NCI-H446 (cell line): Measurements from ENCODE around the gene CRIP2.

Experiments used
- DNase-seq, 2 experiments: peaks; one replicate each; lab custom pipeline; 2025; lab: John Stamatoyannopoulos, UW

The CRIP2 gene

DNA sequence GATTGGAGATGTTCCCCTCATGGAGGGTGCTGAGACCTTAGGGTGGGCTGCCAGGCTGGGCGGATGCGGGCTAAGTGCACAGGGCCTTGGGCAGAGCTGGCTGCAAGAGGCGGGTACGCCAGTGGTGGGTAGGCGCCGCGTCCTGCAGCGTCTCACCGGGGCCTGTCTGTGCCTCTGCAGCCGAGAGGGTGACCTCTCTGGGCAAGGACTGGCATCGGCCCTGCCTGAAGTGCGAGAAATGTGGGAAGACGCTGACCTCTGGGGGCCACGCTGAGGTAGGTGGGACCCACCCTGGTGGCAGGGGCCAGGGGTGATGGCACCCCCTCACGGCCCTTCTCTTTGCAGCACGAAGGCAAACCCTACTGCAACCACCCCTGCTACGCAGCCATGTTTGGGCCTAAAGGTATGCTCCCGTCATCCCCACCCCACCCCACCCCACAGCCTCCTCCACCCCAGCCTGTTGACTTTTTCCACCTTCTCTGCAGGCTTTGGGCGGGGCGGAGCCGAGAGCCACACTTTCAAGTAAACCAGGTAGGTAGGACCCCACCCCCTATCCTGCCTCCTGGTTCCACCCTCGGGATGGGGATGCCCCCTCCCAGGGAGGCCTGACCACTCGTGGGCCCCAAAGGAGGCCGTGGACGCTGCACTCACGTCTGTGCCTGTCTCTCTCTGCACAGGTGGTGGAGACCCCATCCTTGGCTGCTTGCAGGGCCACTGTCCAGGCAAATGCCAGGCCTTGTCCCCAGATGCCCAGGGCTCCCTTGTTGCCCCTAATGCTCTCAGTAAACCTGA lies 13.6 kb downstream of the CRIP2 start:
- DNase-seq = no peak

DNA sequence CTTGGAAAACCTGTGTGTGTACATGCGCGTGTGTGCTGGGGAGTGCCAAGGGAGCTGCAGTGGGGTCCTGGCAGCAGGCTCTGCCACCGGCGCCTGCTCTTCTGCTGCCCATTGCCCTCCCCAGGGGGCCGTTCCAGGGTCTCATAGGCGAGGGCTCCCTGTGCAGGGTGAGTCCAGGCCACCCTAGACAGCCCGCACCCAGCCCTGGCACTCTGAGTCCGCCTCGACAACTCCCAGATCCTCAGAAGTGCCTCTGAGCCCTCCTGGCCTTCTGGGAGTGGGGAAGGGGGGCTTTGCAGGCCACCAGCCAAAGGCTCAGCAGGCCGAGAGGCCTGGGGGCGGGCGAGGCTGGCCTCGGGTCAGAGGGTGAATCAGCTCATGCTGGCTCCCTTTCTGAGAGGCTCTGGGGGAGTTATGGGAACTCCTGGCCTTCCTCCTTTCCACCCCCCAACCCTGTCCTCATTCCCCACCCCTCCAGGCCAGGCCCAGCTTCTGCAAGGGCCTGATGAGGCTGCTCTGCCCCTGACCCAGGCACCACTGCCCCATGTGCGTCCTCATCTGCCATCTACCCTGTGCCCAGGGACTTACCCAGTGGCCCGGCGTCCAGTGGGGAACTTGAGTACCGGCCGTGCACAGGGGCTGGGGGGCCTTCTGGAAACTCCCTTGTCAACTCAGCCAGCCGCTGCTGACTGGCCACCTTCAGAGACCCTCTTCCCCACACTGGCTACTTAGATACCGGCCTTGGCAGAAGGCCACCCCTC lies 14.3 kb downstream of the CRIP2 start:
- DNase-seq = no peak

DNA sequence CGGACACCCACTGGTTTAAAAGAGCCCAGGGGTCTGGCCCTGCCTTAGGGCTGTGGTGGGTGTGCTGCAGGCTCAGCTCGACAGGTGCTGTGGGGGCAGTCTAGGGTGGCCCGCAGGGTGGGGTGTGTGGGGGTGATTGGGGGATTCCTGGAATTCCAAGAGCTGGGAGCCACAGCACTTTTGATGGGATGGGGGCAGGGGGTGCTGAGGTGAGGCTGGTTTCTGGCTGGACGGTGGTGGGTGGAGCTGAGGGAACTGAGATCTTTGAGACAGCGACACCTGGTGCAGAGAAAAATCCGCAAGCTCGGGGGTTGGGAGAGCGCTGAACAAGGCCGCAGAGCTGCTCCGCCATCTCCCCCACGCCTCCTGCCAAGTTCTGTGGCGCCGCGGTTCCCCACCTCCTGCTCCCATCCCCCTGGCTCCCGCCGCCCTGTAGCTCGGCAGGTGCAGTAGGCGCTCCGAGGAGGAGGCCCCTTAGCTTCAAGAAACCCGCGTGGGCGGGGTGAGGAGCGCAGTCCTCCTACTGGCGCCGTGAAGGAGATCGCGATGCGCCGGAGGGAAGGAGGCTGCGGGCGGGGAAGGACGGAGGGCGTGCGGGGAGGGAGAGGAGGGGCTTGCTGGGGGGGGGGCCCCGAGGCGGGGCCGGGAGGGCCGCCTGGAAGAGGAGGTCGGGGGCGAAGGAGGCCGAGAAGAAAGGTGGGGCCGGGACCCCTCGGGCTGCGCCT lies 15.1 kb downstream of the CRIP2 start:
- DNase-seq = peak; percentile 82 to 91

DNA sequence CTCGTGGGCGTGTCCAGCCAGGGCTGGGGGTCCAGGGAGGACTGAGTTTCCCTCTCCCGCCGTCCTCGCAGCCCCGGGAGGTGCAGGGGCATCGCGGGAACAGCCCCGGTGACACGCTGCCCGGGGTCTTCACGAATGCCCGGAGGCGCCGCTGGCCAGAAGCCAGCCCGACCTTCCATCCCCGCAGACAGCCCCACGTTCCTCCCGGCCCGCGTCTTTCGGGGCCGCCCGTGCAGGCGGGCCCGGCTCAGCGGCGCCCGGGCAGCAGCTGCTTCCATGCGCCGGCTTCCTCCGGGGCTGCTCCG lies 15.6 kb downstream of the CRIP2 start:
- no peak for DNase-seq

DNA sequence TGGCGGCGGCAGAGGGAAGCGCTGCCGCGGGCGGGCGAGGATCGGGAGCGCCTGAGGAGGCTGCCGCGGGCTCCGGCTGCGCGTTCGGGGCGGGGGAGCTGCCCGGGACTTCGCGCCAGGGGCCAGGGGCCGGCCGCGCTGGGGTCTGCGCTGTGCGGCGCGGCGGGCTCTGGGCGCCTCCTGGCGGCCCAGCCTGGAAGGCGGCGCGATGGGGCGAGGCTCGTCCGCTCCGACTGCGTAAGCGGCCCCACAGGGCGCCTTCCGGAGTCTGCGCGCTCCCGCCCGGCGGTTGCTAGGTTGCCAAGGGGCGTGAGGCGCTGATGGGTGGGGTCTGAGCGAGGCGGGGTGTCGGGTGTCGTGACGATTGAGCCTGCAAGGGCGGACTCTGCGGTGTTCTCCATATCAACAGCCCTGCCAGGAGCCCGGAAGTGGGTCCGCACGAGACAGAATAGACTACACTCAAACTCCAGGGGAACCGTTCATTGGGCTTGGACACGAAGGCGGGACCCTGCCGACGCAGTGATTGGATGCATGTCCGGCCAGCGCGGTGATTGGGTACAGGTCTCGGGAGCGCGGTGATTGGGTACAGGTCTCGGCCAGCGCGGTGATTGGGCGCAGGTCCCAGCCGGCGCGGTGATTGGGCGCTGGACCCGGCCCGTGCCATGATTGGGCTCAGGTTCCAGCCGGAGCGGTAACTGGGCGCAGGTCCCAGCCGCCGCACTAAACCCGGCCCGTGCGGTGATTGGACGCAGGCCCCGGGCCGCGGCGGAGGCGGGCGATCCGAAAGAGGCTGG lies 16.1 kb downstream of the CRIP2 start, which contains the start of gene TEDC1:
Gene TEDC1 (plus strand): TSS at position 675 of the 794 bp plus-strand sequence. CDS start 130 bp downstream, outside the sequence.
- DNase-seq = peak; percentile 99 to 100

DNA sequence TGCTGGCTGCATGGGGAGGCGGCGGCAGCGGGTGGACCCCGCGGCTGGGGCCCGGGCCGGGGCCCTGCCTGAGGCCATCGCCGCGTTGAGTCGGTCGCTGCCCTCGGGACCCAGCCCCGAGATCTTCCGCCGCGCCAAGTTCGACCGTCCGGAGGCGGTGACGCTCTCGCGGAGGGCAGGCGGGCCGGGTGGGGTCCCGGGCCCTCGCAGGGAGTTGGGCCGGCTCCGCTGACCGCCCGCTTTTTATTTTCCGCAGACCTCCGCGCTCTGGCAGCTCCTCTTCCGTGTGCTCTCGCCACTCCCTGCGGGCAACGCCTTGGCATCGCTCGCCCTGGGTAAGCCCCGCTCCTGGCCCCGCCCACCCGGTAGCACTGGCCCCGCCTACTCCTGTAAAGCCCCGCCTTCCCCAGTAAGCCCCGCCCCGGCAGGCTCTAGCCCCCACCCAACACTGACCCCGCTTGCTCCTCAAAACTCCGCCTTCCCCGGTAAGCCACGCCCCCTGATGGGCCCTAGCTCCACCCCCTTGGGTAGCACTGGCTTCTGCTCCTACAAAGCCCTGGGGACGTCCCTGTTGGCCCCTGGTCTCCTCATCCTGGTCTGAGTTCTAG lies 16.8 kb downstream of the CRIP2 start:
- peak; percentile 79 to 87 for DNase-seq

DNA sequence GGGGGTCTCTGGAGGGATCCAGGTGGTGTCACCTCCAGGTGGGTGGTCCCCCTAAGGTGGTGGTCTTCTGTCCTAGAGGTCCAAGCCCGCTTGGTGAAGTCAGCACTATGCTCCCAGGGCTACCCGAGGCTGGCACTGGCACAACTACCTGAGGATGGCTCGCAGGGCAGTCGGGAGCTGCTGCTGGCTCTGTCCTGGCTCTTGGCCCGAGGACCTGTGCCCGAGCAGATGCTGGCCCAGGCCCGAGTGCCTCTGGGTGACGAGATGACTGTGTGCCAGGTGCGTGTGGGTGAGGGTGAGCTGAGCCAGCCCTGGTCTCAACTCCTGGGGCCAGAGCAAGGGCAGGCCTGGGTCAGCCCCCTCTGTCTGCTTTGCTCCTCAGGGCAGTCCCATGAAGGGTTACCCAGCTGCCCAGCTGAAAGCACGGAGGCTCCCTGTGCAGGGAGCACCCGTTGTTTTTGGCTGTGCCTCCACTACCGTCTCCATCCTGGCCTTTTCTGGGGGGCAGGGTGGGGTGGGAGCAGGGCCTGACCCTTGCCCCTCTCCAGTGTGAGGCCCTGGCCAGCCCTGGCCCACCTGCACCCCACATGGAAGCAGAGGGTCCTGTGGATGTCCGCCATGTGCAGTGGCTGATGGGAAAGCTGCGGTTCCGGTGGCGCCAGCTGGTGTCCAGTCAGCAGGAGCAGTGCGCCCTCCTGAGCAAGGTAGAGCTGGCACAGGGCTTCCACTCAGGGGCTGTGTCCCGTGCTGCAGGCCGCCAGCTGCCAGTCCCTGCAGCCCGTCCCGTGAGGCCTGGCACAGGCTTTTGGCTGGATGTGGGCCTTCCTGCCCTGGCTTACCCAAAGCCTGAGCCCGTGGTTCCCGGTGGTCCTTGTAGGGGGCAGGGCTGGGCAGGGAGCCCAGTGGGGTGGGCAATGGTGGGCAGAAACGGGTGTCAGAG lies 17.7 kb downstream of the CRIP2 start:
- peak in 1 of 2 experiments; percentile 77 for DNase-seq

DNA sequence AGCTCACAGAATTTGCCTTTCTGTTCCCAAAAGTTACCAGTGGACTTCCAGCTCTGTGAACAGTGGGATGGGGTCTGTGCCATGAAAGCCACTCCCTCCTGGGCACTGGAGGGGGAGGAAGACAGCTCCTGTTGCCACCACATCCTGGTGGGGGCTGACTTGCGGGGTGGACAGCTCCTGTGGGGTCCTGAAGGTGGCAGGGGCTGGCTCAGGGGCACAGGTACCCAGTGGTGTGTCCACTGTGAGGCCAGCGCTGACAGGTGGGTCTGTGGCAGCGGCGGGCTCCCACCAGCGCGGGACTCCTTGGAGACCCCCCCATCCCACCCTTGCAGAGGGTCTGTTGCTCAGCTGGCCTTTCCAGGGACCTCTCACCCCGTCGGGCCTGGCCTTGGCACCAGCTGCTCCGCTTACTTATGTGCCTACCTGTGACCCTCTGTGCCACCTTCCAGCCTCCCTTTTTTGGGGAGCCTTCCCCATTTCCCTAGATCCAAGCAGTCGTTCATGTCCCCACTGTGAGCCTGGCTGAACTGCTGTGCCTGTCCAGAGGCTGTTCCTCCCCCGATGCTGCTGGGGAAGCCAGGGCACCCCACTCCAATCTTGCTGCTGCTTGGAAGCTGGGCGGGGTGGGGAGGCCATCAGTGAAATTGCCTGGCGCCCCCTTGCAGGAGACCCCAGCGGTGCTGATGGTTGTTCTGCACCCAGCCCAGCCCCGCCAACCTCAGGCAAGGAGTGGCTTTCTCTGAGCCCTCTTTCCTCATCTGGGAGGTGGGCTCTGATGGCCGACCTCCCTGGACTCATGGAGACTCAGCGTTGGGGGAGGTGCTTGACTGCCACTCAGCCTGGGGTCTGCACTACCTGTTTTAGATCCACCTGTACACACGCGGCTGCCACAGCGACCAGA lies 18.6 kb downstream of the CRIP2 start:
- no peak for DNase-seq

DNA sequence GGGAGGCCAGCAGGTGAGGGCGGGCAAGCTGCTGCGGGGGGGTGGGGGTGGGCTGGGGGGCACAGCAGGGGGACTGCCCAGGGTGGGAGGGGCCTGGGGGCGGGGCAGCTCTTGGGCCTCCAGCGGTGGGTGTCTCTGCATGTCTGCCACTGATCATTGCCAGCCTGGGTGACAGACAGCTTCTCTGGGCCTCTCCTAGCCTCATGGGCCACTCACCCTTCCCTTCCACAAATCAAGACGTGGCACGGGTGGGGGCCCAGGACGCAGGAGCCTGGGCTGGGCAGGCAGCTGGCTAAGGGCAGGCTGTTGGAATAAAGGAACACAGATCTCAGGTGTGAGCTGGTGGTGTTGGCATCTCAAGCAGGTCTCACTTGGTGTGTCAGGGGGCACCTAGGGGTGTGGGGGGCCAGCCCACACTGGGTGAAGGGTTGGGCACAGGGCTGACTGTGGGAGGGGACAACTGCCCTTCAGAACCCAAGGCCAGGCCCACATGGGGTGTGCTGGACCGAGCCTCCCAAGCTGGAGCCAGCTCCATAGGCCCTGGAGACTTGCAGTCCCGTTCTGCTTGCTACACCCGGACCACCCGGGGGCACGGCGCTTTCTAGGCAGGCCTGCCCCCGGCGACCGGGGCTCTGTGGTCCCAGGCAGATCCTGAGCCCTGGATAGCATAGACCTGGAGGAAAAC lies 19.4 kb downstream of the CRIP2 start:
- no peak for DNase-seq

DNA sequence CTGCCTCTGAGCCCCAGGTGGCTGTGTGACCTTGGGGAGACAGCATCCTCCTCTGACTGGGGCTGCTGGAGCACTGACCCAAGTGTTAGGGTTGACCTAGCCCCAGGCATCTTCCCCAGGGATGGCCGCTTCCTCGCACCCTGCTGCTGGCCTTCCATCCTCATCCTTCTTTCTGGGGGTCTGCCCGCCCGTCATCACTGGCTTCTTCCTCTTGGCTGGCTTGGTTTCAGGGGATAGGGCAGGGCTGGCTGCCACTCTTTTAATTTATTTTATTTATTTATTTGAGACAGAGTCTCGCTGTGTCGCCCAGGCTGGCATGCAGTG lies 19.9 kb downstream of the CRIP2 start:
- no peak for DNase-seq

DNA sequence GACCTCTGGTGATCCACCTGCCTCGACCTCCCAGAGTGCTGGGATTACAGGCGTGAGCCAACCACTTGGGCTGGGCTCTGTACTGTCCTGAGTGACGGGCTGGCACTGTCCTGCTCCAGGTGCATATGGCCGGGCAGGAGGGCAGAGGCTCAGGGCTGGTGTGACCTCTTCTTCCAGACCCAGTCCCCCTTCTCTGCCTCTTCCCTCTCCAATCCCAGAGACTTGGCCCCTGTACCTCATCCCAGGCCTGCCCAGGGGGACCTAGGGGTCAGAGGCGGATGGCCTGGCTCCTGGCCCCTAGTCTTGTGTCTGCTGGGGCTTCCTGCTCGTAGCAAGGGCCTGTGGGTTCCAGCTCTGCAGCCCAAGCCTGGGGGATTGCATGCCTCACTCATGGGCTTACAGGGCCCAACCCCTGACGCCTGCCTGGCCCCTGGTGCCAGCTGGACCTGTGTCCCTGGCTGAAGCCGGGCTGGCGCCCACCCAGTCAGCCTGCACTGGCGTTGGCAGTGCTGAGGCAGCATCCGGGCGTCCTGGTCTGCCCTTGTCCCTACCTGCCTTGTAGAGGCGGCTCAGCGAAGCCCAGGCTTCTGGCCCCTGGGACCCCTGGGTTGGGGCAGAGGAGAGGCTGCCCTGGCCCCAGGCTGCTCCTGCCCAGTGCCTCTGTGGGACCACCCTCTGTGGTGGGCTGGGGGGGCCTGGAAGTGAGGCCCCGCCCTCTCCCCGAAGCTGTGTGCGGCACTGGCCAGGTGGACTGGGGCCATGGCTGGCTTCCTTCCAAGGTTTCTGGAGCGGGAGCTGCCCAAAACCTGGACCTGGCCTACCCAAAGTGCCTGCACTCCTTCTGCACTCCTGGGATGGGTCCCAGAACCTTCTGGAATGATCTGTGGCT lies 20.7 kb downstream of the CRIP2 start:
- peak in 1 of 2 experiments; percentile 62 for DNase-seq

DNA sequence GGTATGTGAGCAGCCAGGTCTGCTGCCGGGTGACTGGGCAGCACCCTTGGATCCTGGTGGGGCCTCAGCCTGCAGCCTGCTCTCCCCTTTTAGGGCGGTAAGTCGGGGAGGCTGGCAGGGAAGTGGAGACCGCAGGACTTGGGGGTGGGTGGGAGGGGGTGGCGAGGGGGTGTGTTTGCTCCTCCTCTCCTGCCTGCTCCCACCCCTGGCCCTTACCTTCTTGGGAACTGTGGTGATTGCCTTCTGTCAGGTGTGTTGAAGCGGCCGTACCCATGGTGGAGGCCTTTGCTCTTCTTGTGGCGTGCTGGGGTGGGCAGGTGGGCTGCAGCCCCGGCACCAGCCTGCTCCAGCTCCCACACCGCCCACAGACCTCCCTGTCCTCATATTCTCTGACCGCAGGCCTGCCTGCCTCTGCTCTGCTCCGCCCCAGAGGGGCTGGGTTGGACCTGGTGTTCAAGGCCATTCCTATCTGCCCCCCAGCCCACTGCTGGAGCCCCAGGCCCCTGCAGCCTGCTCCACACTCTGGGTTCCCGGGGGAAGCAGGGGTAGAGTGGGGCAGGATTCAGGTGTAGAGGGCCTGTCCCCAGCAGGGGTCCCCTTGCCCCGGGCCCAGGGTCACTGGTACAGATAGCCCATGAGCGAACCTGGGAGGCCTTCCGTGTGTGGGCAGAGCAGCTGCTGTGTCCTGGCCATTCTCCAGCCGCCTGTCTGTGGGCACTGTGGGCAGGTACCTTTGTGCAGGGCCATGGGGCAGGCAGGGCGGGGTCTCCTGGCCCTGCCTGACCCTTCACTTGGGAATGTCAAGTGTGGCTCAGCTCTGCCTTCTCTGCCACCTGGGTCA lies 21.6 kb downstream of the CRIP2 start:
- no peak for DNase-seq

DNA sequence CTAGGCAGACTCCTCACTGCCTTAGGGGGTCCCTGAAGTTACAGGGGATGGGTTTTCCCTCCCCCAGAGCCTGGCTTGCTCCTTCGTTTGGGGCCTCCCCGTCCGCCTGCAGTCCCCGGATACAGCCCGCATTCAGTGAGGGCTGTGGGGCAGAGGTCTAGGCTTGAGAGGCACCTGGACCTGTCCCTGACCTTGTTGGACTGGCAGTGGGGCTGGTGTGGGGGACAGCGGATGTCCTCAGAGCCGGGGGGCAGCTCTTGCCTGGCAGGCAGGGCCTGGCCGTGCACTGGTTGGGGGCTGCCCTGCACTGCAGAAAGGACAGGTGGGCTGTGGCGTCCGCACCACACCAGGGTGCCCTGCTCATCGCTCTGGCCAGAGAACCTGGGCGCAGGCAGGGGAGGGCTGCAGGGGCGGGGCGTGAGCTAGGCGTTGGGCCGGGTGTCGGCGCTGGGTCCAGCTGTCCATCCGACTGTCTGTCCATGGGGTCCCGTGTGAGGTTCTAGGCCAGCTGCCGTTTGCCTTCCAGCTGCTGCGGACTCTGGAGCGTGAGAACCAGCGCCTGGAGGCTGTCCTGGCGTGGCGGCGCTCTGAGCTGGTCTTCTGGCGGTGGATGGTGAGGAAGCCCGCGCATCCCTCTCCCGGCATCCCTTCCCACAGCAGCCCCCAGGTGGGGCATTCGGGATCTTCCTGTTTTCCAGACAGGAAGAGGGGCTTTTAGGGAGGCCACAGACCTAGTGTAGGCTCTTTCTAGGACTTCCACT lies 22.4 kb downstream of the CRIP2 start:
- DNase-seq = no peak

DNA sequence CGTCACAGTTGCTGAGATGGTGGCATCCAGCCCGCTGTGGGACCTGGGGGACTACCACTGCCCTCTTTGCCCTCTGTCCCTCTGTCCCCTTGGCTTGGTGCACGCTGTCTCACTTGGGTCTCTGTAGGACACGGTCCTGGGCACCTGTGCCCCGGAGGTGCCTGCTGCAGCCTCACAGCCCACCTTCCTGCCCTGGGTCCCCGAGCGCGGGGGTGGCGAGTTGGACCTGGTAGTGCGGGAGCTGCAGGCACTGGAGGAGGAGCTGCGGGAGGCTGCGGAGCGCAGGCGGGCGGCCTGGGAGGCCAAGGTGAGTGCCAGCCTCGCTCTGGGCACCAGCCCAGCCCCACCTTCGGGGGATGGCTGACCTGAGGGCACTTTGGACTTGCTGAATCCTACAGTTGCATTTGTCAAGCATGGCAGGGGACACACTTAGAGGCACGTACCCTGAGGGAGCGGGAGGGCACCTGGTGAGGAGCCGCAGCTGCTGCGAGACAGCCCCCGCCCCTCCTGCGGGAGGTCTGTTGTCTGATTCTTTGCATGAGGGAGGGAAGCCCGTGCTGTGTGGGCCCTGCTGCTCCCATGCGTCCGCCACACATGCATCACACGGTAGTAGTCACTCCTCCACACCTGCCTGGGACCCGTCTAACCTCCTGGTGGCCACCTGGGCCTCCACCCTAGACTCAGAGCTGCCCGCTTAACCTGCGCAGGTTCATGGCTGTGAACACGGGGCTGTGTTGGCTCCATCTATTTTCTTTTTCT lies 23.2 kb downstream of the CRIP2 start:
- no peak for DNase-seq
